Activated naive CD4-positive, alpha-beta T cell treated with anti-CD3 and anti-CD28 coated beads, Interleukin-2, amount 50 U/mL, for 72 hours (primary cell): ENCODE data around the gene VPS37C. TPM values are rescaled to one million over a fixed set of nuclear protein-coding genes. Genes with fewer than 3 reads are reported as not detected.

Source experiments
- ATAC-seq, 2 donors: fragments of 150-1000 bp; cut with Tn5 transposase; 2 replicates each; pipeline ENCODE4 v1.10.0; 2021; ENCODE audit warnings: mild to moderate bottlenecking in 2 of 2, moderate library complexity in 2 of 2
- DNase-seq, 2 donors: peaks; one replicate each; pipeline ENCODE4 v3.0.0; 2021 to 2022; ENCODE audit warnings: low spot score in 2 of 2
- H3K27ac Mint-ChIP-seq, 2 donors: one replicate each; pipeline ENCODE4 v1.8.0; 2022; ENCODE audit warnings: mild to moderate bottlenecking in 2 of 2, mixed read lengths in 2 of 2
- H3K36me3 Mint-ChIP-seq, 2 donors: one replicate each; pipeline ENCODE4 v1.8.0; 2022; ENCODE audit warnings: mixed read lengths in 2 of 2
- H3K9me3 Mint-ChIP-seq, 2 donors: one replicate each; pipeline ENCODE4 v1.8.0; 2022; ENCODE audit warnings: mixed read lengths in 2 of 2
- total RNA-seq, 2 donors: library from RNA; stranded (reverse); gene quantifications; one replicate each; pipeline ENCODE4 v1.2.3, GENCODE V29; 2022

The VPS37C gene
- total RNA-seq, 2 donors from 2014 or later = 10.2 to 10.9 TPM

DNA sequence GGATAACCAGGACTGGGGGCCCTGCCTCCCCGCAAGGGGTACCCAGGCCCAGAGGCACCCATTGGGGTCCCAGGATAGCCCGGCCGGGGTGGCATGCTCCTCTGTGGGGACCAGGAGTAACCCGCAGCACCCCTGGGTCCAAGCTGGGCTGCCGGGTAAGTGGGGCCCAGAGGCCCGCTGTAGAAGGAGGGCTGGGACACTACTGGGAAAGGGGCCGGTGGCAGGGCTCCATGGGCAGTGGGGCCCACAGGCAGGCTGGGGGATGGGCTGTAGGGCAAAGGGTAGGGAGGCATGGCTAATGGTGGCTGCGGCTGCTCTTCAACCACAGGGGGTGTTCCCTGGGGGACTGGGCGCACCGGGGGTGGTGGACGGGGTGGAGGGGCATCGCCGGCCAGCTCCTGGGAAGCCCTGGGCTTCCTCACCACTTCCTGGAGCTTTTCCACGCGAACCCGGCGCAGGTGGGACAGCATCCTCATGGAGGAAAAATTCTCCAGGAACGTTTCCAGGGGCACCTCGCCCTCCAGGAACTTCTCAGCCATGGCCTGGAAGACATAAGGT is 29.1 kb downstream of the VPS37C start:
- Mint-ChIP-seq H3K9me3 (no peaks in the 10 kb centered on the region), H3K36me3 (peaks cover 3 to 12% of the 10 kb centered on the region in 2 donors), H3K27ac (no peak overlapping the region)
- DNase-seq (no peak), ATAC-seq (no peak)

DNA sequence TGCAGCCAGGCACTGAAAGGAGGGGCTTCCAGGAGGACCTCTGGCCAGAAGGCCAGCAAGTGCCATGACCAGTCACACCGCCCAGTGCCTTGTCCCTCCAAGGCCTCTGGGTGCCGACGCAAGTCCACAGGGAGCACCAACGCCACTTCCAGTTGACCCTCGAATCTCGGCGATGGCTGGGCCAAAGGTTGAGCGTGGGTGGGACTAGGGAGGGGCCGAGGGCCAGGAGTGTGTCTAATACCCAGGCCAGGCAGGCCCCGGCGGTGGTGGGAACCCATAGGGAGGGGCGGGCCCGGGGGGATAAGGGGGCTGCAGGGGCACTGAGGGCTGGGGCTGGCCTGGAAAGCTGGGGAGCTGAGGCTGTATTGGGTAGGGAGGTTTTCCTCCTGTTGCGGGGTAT is 29.6 kb downstream of the VPS37C start:
- no peak for DNase-seq
- Mint-ChIP-seq H3K9me3 (no peaks in the 10 kb centered on the region), H3K36me3 (peaks cover 7 to 15% of the 10 kb centered on the region in 2 donors), H3K27ac (no peak overlapping the region)
- ATAC-seq = no peak

DNA sequence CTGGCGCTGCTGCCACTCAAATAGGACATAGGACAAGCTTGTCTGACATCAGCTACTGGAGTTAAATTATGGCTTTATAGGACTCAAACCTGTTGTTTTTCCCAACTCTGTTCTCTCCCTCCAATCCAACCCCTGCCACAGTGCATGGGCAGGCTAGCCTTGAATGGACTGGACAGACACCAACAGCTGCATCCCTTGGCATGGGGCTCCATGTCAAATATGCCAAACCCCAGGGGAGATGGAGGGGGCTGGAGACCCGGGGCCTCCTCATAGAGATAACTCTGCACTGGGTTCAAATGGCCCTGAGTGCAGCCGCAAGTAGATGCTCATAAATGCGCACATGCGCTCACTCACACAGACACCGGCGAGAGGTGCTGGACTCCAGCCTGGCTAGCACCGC is 30.0 kb downstream of the VPS37C start:
- DNase-seq = no peak
- H3K9me3 Mint-ChIP-seq = no peaks in the 10 kb centered on the region
- H3K36me3 Mint-ChIP-seq = peaks cover 7 to 19% of the 10 kb centered on the region in 2 donors
- ATAC-seq = no peak
- H3K27ac Mint-ChIP-seq = peak overlapping the region in 1 of 2 donors; percentile 14

DNA sequence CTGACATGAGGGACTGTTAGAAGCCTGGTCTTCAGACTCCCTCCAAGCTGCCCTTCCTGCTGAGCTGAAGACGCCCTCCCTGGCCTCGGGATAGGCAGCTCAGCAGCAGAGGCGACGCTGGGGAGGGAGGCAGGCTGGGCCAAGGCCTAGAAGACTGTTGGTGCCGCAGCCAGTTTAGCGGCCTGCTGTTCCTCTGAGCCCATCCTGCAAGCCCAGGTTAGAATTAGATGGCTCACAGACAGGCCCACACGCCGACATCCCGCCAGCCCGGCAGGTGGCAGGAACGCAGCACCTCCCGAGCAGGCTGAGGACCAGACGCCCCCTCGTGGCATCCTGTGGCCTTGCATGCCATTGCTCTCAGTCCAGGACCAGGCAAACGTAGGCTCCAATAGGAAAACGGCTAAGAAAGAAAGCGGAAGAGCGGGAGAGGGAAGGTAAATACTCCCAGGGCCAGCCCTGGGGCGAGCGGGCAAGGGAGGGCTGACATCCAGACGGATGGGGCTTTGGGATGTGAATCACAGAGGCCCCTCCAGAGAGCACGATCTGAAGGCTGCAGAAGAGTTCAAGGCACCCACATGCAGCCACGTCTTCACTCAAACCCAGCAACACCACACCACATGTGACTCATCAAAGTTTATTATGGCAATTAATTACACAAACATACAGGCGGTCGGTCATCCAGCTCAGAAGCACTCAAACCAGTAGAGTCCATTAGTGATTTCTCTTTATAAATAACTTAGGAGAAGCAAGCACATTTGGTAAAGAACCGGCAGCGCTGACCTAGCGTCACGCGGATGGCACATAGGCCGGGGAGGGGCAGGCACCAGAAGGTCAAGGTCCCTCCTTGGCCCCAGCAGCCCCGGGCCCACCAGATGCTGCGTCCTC is 31.3 kb downstream of the VPS37C start:
- DNase-seq (peak; percentile 90 to 92), ATAC-seq (peak; percentile 78 to 84)
- H3K36me3 Mint-ChIP-seq = peaks cover 7 to 27% of the 10 kb centered on the region in 2 donors
- H3K9me3 Mint-ChIP-seq = no peaks in the 10 kb centered on the region
- peak overlapping the region; percentile 57 to 69 for H3K27ac Mint-ChIP-seq

DNA sequence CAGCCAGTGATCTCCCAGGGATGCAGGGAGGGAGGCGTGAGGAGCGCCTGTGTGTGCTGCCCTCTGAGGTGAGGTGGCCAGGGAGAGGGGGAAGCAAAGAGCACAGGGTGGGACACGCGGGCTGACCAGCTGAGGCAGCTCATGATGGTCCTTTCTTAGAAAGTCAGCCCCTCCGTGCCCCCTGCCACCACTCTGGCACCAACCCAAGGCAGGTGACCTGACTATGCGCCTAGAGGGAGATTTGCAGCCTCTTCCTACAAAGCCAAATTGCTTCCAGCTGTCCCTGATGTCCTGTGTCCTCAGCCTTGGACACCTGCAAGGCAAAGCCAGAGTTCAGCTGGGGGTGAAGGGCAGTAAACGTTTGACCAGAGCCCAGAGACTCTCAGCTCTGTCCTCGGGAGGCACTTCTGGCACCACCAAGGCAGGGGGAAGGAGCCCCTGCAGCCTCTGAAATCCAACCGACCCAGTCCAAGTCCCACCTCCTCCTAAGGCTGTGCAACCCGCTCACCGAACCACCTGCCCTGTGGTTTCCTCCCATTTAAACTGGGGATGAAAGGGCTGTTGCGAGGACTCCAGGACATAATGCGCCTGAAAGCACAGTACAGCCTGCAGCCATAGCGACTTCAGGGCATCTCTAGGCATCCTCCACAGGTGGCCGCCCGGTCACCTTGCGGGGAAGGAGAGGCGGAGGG is 32.1 kb downstream of the VPS37C start:
- H3K27ac Mint-ChIP-seq = peak overlapping the region; percentile 22 to 69
- H3K36me3 Mint-ChIP-seq = peaks cover 13 to 35% of the 10 kb centered on the region in 2 donors
- ATAC-seq = peak in 1 of 2 donors; percentile 18
- H3K9me3 Mint-ChIP-seq = no peaks in the 10 kb centered on the region
- no peak for DNase-seq

DNA sequence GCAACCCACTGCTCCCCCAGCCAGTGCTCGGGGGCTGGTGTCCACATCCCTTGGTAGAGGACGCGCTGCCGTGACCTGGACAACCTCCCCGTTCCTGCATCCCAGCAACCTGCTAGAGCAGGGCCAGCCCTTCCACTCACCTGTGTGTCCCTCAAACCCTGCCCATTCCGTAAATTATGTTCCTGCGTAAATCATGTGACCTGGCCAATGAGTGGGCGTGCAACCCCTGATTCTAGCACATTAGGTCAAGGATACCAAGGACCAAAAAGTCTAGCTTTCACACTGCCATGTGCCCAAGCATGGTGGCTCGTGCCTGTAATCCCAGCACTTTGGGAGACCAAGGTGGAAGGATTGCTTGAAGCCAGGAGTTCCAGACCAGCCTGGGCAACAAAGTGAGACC is 33.2 kb downstream of the VPS37C start:
- DNase-seq (no peak), ATAC-seq (no peak)
- Mint-ChIP-seq H3K27ac (peak overlapping the region in 1 of 2 donors; percentile 52), H3K36me3 (peaks cover 16 to 38% of the 10 kb centered on the region in 2 donors), H3K9me3 (no peaks in the 10 kb centered on the region)

DNA sequence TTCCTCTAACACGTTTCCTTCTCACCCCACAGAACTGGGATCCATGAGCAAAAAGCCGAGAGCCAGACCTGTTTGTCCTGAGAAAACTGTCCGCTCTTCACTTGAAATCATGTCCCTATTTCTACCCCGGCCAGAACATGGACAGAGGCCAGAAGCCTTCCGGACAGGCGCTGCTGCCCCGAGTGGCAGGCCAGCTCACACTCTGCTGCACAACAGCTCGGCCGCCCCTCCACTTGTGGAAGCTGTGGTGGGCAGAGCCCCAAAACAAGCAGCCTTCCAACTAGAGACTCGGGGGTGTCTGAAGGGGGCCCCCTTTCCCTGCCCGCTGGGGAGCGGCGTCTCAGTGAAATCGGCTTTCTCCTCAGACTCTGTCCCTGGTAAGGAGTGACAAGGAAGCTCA is 35.0 kb downstream of the VPS37C start:
- Mint-ChIP-seq H3K27ac (peak overlapping the region in 1 of 2 donors; percentile 50), H3K9me3 (no peaks in the 10 kb centered on the region), H3K36me3 (peaks cover 34 to 51% of the 10 kb centered on the region in 2 donors)
- ATAC-seq (no peak), DNase-seq (no peak)

DNA sequence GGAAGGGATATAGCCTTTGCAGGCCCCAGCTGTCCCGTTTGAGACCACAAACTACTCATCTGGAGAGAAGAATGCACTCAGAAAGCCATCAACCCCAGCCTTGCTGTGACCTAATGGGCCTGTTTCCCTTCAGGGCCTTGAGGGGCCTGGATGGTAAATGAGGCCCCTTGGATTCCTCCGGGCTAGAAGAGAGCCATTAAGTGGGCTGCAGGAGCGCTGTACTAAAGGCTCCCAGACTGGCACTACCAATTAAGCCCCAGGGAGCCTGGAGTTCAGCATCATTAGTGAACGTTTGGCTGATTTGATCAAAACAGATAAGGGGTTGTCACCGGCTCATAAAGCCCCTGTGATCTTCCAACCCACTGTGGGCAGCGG is 35.9 kb downstream of the VPS37C start:
- peaks cover 42 to 57% of the 10 kb centered on the region in 2 donors for H3K36me3 Mint-ChIP-seq

DNA sequence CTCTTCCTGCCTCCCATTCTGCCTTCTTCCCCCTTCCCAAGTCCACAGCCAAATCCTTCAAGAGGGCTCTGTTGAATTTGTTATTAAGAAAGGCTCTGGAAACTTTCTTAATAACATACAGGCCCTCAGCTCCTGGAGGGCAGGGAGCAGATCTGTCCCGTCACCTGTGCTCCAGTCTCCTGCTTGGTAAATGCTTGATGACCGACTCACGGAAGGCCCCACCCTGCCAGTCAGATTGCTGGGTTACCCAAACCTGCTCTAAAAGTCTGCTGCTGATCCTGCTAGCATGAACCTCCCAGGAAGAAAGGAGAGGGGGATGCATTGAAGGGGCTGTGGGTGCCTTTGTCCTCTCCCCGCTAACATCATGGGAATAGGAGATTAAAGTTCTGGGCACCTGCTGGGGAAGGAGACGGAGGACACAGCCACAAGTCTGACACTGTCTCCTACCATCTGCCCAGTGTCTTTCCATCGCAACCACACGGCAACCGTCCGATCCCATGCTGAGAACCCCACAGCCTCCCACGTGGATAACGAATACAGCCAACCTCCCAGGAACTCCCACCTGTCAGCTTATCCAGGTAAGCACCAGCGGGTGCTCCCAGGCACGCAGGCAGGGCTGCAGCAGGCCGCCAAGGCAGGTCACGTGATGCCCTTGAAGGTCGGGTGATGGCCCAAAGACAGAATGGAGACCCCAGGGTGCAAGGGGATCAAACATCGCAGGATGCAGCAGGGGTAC is 36.5 kb downstream of the VPS37C start:
- peaks cover 48 to 63% of the 10 kb centered on the region in 2 donors for H3K36me3 Mint-ChIP-seq
- no peaks in the 10 kb centered on the region for H3K9me3 Mint-ChIP-seq
- H3K27ac Mint-ChIP-seq = peak overlapping the region; percentile 72 to 80
- DNase-seq (no peak), ATAC-seq (no peak)

More for the DNA sequence above, 35.9 kb downstream of the VPS37C start:
- H3K27ac Mint-ChIP-seq = peak overlapping the region in 1 of 2 donors; percentile 72
- H3K9me3 Mint-ChIP-seq = no peaks in the 10 kb centered on the region
- DNase-seq (no peak), ATAC-seq (no peak)

DNA sequence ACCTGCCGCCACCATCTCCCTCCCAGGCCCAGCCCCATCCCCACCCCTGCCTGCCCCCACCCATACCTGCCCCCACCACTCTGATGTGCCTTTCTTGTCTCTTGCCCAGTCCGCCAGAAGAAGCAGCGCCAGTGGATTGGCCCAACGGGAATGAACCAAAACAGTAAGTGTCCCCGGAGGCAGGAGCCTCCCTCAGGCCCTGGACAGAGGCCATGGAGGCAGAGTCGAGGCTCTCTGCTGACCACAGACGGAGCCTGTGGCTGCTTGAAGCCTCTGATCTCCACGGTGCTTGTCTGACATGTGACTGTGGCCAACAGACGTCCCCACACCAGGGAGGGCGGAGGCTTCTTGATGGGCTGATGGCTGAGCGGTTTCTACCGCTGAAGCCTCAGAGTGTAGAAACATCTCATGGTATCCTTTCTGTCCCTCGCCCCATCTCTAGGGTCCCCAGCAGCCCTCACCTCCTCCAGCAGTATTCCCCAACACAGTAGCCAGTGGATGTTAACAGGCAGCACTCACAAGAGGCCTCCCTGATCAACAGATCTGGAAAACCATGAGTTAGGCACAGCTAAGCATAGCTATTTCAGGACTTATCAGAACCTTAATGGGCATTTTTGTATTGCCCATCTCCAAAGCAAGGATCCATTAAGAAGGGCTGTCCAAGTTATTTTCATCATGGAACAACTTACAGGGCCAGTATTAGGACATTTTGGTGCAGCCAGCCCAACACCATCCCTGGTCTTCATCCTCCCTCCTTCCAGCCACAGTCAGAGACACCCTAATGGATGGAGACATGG is 37.3 kb downstream of the VPS37C start:
- Mint-ChIP-seq H3K9me3 (no peaks in the 10 kb centered on the region), H3K27ac (peak overlapping the region; percentile 72 to 80)

DNA sequence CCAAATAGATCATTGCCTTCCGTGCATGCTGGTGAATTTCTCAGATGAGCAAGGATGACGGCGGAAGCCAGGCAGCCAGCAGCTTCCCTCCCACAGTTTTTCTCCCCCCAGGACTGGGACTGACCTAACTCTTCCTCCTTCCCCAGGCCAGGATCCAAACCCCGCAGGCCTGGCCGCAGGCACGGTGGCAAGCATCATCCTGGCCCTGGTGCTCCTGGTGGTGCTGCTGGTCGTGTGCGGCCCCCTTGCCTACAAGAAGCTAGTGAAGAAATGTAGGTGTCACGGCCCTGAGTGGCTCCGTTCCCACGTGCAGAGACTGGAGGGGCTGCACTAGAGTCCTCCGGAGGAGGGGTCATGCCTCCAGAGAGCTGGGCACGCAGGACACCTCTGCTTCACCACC is 38.5 kb downstream of the VPS37C start:
- peak overlapping the region; percentile 66 to 87 for H3K27ac Mint-ChIP-seq
- DNase-seq (no peak), ATAC-seq (no peak)
- H3K36me3 Mint-ChIP-seq = peaks cover 64 to 76% of the 10 kb centered on the region in 2 donors
- no peaks in the 10 kb centered on the region for H3K9me3 Mint-ChIP-seq

More for the DNA sequence above, 37.3 kb downstream of the VPS37C start:
- DNase-seq (no peak), ATAC-seq (no peak)
- peaks cover 55 to 70% of the 10 kb centered on the region in 2 donors for H3K36me3 Mint-ChIP-seq

DNA sequence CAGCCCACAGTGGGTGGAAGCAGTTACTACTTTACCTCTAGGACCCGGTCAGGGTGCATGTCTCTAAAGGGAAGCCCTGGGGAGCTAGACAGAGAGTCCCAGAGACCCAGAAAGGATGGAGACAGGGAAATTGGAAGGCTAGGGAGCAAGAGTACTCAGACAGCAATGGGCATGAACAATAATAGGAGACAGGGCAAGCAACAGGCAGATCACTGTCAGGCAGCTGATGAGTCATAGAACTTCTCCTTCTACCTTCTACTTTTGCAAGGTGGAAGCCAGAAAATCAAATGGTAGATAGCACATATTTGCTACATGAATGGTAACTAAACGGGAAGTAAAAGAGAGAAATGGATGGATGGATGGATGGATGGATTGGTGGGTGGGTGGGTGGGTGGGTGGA is 39.3 kb downstream of the VPS37C start:
- Mint-ChIP-seq H3K36me3 (peaks cover 64 to 73% of the 10 kb centered on the region in 2 donors), H3K27ac (peak overlapping the region; percentile 85 to 87), H3K9me3 (peaks cover 0 to under 1% of the 10 kb centered on the region in 2 donors)
- DNase-seq (no peak), ATAC-seq (no peak)

DNA sequence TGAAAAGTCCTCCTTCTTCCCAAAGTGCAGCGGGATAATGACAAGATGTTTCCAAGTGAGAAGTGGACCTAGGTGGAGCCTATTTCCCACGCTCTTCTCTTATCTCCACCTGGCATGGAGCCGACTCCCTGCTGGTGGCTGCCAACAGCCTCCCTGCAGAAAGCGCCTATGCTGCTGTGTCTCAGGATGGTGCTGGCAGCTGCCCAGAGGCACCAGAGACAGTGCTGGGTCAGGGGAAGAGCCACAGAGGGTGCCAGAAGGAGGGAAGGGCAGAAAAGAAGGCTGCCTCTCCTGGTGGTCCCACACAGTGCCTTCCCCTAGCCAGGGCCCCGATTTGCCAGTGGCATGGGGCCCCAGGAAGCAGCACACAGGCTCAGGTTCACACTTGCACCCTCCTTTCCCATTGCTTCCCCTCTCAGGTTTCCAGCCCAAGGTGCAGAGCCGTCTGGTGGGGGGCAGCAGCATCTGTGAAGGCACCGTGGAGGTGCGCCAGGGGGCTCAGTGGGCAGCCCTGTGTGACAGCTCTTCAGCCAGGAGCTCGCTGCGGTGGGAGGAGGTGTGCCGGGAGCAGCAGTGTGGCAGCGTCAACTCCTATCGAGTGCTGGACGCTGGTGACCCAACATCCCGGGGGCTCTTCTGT is 39.9 kb downstream of the VPS37C start:
- Mint-ChIP-seq H3K27ac (peak overlapping the region; percentile 87 to 95), H3K36me3 (peaks cover 67 to 73% of the 10 kb centered on the region in 2 donors), H3K9me3 (peaks cover 5 to 6% of the 10 kb centered on the region in 2 donors)
- ATAC-seq (no peak), DNase-seq (no peak)

DNA sequence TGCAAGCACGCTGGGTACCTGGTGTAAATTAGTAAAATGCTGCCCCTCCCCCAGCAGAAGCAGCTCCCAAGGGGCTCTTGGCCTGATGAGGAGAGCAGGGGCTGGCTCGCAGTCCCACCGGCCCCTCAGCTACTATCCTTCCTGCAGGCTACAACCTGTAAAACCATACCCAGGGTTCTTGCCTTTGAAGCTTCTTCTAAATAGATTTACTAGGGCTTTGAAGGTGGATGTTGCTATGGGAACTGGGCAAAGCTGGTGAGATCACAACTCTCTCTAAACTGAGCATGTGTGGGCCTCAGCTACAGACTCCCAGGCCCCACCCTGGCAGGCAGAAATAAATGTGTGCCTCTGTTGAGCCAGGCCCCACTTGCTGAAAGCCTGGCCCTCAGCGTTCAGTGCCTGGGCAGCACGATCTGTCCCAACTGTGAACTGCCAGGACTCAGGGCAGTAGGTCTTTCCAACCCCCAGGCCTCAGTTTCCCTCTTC is 40.5 kb downstream of the VPS37C start:
- DNase-seq = no peak
- Mint-ChIP-seq H3K27ac (peak overlapping the region; percentile 87 to 95), H3K36me3 (peaks cover 72 to 73% of the 10 kb centered on the region in 2 donors)

DNA sequence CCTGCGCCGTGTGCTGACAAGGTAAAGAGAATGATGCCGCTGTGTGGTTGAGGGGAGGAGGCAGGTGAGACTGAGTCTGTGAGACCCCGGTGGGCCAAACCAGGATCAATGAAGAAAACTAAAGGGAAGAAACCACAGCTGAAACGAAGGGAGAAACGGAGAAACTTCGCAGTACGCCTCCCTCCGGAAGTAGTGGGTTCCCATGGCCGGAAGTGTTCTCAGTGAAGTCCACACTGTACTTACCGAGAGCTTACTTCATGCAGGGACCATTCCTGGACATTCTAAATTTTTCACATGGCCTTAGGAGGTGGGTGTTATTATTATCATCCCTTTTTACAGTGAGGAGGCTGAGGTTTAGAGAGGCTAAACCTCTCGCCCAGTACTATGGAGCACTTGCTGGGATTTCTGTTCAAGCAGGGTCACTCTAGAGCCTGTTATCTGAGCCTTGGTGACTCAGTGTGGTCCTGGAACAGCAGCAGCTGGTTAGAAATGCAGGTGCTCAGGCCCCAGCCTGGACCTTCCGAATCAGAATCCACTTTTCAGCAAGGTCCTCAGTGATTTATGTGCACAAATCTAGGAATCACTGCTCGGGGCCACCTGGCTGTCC is 41.0 kb downstream of the VPS37C start:
- Mint-ChIP-seq H3K36me3 (peaks cover 76 to 78% of the 10 kb centered on the region in 2 donors), H3K27ac (peak overlapping the region; percentile 87 to 95), H3K9me3 (peaks cover 5 to 8% of the 10 kb centered on the region in 2 donors)
- DNase-seq (no peak), ATAC-seq (peak; percentile 6 to 29)

More for the DNA sequence above, 40.5 kb downstream of the VPS37C start:
- ATAC-seq = peak in 1 of 2 donors; percentile 76
- H3K9me3 Mint-ChIP-seq = peaks cover 5 to 8% of the 10 kb centered on the region in 2 donors
